ENCODE data around the gene VPS33B. TPM values are rescaled to one million over a fixed set of nuclear protein-coding genes. Genes with fewer than 3 reads are reported as not detected.

The VPS33B gene
- total and polyA plus RNA-seq, 2 of the 13 experiments (the other 11 are each of a cell fraction or from before 2014, with no cell fraction given), result 15.8 to 16.5 TPM

DNA sequence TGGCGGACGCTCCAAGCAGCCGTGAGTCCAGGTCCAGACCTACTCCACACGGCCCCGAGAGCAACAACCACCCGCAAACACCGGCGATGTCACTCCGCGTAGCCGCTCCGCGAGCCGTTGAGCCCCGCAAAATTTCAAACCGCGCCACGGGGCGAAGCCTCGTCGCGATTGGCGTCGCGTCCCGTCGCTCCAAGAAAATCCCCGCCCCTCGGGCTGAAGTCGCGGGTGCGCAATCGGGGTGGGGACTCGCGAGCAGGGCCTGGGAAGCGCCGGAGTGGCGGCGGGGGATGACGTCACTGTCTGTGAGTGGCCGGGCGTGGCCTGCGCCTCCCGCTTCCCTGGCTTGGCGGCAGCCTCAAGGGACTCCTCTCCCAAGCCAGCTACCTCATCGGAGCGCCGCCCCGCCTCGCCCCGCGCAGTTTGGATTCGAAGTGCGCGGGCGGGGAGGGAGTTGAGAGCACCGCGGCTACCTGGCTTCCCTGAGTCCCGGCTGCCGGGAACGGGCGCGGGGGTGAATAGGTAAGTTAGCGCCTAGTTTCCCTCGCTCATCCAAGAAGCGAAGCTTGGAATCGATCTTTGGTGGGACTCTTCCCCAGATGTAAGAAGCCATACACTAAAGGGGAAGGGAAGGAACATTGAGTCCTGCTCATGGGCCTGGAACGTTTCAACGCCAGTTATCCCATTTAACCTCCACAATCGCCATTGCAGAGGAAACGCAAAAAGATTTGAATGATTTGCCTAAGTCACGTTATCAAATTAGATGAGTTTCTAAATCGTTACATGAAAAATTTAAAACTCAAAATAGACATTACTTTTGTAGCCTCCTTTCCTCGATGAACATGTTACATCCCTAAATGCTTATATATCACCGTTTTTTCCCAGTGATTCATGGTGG, 27.7 kb downstream of the VPS33B start, which contains the start of gene PRC1 (continued):
- TF ChIP-seq MXD3 (CRISPR knock-in tag; IDR thresholded peaks at IDR 0.05) (peak; percentile 81), CEBPG (CRISPR knock-in tag; IDR thresholded peaks at IDR 0.05) (peak; percentile 48; the same call in 1 of the 2 replicates), HNRNPH1 (optimal IDR thresholded peaks at IDR 0.05; ENCODE audit: low read depth, low read length) (no peak), RFX5 (IDR thresholded peaks at IDR 0.05; ENCODE audit: low read depth, low read length) (peak; percentile 75; the same call in 1 of the 2 replicates), ZNF574 (CRISPR knock-in tag; IDR thresholded peaks at IDR 0.05) (peak; percentile 74; the same call in 1 of the 2 replicates), ZSCAN29 (CRISPR knock-in tag; conservative IDR thresholded peaks at IDR 0.05) (peak; percentile 78), ZNF772 (CRISPR knock-in tag; IDR thresholded peaks at IDR 0.05) (peak; percentile 60; the same call in 1 of the 2 replicates), HNRNPUL1 (IDR thresholded peaks at IDR 0.05; ENCODE audit: low read depth, low read length) (peak; percentile 72; the same call in 1 of the 2 replicates), KAT7 (CRISPR knock-in tag; IDR thresholded peaks at IDR 0.05; ENCODE audit: borderline replicate concordance) (peak; percentile 67; the same call in 1 of the 2 replicates), BATF2 (CRISPR knock-in tag; IDR thresholded peaks at IDR 0.05) (peak; percentile 67; the same call in 1 of the 2 replicates), ZNF569 (CRISPR knock-in tag; IDR thresholded peaks at IDR 0.05; ENCODE audit: borderline replicate concordance) (no peak), SRF (IDR thresholded peaks at IDR 0.05; ENCODE audit: low read depth, low read length) (peak; percentile 37; the same call in 1 of the 2 replicates), AGO1 (IDR thresholded peaks at IDR 0.05; ENCODE audit: low read depth, low read length, poor library complexity, severe bottlenecking) (no peak), SIN3A (IDR thresholded peaks at IDR 0.05; ENCODE audit: borderline replicate concordance, low read depth, low read length) (peak; percentile 92), BRD4 (CRISPR knock-in tag; IDR thresholded peaks at IDR 0.05) (peak; percentile 19)
- TF ChIP-seq, protein P1, sequence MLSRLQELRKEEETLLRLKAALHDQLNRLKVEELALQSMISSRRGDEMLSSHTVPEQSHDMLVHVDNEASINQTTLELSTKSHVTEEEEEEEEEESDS (CRISPR knock-in tag; IDR thresholded peaks at IDR 0.05; ENCODE audit: borderline replicate concordance), result no peak
- TF ChIP-seq, protein P2, sequence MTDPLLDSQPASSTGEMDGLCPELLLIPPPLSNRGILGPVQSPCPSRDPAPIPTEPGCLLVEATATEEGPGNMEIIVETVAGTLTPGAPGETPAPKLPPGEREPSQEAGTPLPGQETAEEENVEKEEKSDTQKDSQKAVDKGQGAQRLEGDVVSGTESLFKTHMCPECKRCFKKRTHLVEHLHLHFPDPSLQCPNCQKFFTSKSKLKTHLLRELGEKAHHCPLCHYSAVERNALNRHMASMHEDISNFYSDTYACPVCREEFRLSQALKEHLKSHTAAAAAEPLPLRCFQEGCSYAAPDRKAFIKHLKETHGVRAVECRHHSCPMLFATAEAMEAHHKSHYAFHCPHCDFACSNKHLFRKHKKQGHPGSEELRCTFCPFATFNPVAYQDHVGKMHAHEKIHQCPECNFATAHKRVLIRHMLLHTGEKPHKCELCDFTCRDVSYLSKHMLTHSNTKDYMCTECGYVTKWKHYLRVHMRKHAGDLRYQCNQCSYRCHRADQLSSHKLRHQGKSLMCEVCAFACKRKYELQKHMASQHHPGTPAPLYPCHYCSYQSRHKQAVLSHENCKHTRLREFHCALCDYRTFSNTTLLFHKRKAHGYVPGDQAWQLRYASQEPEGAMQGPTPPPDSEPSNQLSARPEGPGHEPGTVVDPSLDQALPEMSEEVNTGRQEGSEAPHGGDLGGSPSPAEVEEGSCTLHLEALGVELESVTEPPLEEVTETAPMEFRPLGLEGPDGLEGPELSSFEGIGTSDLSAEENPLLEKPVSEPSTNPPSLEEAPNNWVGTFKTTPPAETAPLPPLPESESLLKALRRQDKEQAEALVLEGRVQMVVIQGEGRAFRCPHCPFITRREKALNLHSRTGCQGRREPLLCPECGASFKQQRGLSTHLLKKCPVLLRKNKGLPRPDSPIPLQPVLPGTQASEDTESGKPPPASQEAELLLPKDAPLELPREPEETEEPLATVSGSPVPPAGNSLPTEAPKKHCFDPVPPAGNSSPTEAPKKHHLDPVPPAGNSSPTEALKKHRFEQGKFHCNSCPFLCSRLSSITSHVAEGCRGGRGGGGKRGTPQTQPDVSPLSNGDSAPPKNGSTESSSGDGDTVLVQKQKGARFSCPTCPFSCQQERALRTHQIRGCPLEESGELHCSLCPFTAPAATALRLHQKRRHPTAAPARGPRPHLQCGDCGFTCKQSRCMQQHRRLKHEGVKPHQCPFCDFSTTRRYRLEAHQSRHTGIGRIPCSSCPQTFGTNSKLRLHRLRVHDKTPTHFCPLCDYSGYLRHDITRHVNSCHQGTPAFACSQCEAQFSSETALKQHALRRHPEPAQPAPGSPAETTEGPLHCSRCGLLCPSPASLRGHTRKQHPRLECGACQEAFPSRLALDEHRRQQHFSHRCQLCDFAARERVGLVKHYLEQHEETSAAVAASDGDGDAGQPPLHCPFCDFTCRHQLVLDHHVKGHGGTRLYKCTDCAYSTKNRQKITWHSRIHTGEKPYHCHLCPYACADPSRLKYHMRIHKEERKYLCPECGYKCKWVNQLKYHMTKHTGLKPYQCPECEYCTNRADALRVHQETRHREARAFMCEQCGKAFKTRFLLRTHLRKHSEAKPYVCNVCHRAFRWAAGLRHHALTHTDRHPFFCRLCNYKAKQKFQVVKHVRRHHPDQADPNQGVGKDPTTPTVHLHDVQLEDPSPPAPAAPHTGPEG (CRISPR knock-in tag; IDR thresholded peaks at IDR 0.05), result peak; percentile 82; the same call in 1 of the 2 replicates
- TF ChIP-seq, protein P3, sequence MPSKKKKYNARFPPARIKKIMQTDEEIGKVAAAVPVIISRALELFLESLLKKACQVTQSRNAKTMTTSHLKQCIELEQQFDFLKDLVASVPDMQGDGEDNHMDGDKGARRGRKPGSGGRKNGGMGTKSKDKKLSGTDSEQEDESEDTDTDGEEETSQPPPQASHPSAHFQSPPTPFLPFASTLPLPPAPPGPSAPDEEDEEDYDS (CRISPR knock-in tag; IDR thresholded peaks at IDR 0.05), result peak; percentile 67
